ENCODE measurements around the gene TMTC1. TPM values are rescaled to one million over a fixed set of nuclear protein-coding genes. Genes with fewer than 3 reads are reported as not detected.
A peak's percentile ranks its signal among the peaks of the same experiment; 100 is the strongest.
"Not testable (repeated sequence)": the region's sequence is repeated elsewhere in the genome, so short reads cannot be mapped to it uniquely, and the experiment has no call there.

The TMTC1 gene
- total and polyA plus RNA-seq, 2 experiments from 2014 or later, result 6.8 to 14.0 TPM

DNA sequence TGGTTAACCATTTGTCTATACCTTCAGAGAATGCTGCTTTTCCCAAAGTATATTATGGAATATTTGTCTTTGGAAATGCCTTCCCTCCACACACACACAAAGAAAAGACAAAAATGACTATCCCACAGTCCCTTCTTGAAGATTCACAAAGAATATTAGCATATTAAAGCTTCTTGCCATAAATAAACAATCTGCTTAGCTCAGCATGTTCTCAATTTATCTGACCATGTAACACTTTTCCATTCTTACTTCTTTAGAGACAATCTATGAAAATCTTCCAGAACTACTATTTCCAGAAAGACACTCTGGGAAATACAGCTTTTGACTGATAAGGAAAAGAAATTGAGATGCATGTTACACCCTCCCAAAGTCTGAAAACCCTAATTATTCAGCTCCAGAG, 227.4 kb downstream of the TMTC1 start:
- Histone ChIP-seq H4K20me1 (ENCODE audit: insufficient read depth, poor library complexity, severe bottlenecking) (no peaks in the 10 kb centered on the region), H3K9me3 (ENCODE audit: low read depth) (no peaks in the 10 kb centered on the region), H3K27me3 (no peaks in the 10 kb centered on the region), H3K79me2 (no peaks in the 10 kb centered on the region), H2AFZ (no peak overlapping the region), H3K4me2 (no peak overlapping the region), H3K9me2 (replicated peaks; ENCODE audit: insufficient read depth) (no peaks in the 10 kb centered on the region), H3K4me1 (ENCODE audit: insufficient read depth) (no peaks in the 10 kb centered on the region), H3K27ac (no peak overlapping the region), H3K36me3 (replicated peaks; ENCODE audit: insufficient read depth, low read depth) (no peaks in the 10 kb centered on the region), H3K4me3 (no peak overlapping the region)
- DNase-seq (ENCODE audit: low spot score), result no peak
- TF ChIP-seq EZH2 (IDR thresholded peaks at IDR 0.05; ENCODE audit: borderline replicate concordance) (no peak), EZH2phosphoT487 (IDR thresholded peaks at IDR 0.05; ENCODE audit: low read depth, severe bottlenecking, unreplicated experiment) (no peak)
- TF ChIP-seq, protein P1, sequence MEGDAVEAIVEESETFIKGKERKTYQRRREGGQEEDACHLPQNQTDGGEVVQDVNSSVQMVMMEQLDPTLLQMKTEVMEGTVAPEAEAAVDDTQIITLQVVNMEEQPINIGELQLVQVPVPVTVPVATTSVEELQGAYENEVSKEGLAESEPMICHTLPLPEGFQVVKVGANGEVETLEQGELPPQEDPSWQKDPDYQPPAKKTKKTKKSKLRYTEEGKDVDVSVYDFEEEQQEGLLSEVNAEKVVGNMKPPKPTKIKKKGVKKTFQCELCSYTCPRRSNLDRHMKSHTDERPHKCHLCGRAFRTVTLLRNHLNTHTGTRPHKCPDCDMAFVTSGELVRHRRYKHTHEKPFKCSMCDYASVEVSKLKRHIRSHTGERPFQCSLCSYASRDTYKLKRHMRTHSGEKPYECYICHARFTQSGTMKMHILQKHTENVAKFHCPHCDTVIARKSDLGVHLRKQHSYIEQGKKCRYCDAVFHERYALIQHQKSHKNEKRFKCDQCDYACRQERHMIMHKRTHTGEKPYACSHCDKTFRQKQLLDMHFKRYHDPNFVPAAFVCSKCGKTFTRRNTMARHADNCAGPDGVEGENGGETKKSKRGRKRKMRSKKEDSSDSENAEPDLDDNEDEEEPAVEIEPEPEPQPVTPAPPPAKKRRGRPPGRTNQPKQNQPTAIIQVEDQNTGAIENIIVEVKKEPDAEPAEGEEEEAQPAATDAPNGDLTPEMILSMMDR (IDR thresholded peaks at IDR 0.05; ENCODE audit: poor library complexity), result no peak

- DNase-seq (ENCODE audit: low spot score); H3K9me3 ChIP-seq (ENCODE audit: low read depth); H3K4me1 ChIP-seq (ENCODE audit: insufficient read depth); H4K20me1 ChIP-seq (ENCODE audit: insufficient read depth, poor library complexity, severe bottlenecking); H2AFZ ChIP-seq; H3K4me2 ChIP-seq; H3K36me3 ChIP-seq (replicated peaks; ENCODE audit: insufficient read depth, low read depth); H3K79me2 ChIP-seq; H3K9me2 ChIP-seq (replicated peaks; ENCODE audit: insufficient read depth); H3K27me3 ChIP-seq; H3K27ac ChIP-seq; H3K4me3 ChIP-seq: not testable (repeated sequence)
- 93% methylated on average over 2 of the region's 2 CpGs for WGBS (ENCODE audit: low lambda C conversion rate, missing lambda C conversion rate)
These were observed 228.3 kb downstream of the TMTC1 start for GRCh38 chr12:29555451-29555850.

DNA sequence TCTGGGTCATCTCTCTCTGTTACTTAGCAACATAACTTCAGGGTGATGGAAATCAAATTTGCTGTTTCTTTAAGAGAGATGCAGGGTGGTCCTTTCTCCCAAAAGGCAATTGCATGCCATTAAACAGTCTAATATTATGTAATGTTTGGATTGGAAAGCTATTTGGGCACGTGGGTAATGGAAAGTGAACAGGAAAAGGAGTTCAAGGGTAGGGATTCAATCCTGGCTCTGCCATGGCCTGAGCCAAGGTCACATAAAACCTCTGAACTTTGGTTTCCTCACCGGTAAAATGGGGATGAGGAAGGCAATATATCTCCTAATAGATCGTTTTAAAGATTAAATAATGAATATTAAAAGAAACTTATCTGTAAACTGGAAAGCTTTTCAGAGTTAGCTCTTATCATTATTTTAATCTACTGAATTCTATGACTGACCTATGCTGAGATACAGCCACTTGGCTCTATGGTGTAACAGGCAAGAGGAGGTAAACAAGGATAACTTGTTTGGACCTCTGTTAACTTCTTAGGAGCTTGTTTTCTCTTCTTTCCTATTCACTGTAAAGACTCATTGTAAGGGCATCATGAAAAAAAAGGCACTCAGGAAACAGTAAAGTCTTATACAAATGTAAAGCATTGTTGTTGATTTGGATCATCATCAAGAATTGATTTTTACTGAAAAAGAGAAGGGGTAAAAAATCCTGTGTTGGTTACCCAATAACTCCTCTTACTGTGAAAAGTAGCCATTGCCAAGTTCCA, 230.6 kb downstream of the TMTC1 start:
- TF ChIP-seq, protein P1 (IDR thresholded peaks at IDR 0.05; ENCODE audit: poor library complexity), result no peak
- TF ChIP-seq EZH2 (IDR thresholded peaks at IDR 0.05; ENCODE audit: borderline replicate concordance) (no peak), EZH2phosphoT487 (IDR thresholded peaks at IDR 0.05; ENCODE audit: low read depth, severe bottlenecking, unreplicated experiment) (no peak)
- 44% methylated on average over 3 of the region's 3 CpGs for WGBS (ENCODE audit: low lambda C conversion rate, missing lambda C conversion rate)
- H3K27ac ChIP-seq, result no peak overlapping the region

DNA sequence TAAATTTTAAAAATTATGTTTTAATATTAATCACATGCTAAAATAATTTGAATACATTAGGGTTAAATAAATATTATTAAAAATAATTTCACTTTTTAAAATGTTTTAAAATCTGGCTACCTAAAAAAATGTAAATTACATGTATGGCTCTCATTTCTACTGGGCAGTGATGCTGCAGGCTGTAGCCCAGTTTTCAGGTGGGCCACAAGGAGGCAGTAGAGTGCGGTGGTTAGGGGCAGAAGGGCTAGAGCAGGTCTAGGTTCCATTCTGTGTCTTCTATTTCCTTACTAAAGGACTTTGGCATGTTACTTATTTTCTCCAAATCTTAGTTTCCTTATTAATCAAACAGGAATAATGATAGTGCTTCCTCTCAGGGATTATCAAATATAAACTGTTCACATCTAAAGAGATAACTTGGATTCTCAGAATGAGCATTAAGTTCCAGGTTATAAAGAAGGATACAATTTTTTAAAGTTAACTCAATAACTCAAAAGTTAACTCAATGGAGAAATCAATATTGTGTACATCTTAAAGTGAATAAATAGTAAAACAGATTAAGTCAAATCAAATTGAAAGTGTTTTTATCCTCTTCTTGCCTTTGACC, 231.3 kb downstream of the TMTC1 start:
- H4K20me1 ChIP-seq (ENCODE audit: insufficient read depth, poor library complexity, severe bottlenecking), result no peaks in the 10 kb centered on the region
- H3K27ac ChIP-seq, result no peak overlapping the region
- H3K4me1 ChIP-seq (ENCODE audit: insufficient read depth), result no peaks in the 10 kb centered on the region
- no peak for TF ChIP-seq EZH2 (IDR thresholded peaks at IDR 0.05; ENCODE audit: borderline replicate concordance)
- TF ChIP-seq, protein P1 (IDR thresholded peaks at IDR 0.05; ENCODE audit: poor library complexity), result peak; percentile 85
- H3K4me2 ChIP-seq, result no peak overlapping the region
- WGBS (ENCODE audit: low lambda C conversion rate, missing lambda C conversion rate), result 10% methylated on average over 1 of the region's 1 CpG
- no peak overlapping the region for H3K4me3 ChIP-seq
- peak; percentile 78 for DNase-seq (ENCODE audit: low spot score)
- no peaks in the 10 kb centered on the region for H3K9me3 ChIP-seq (ENCODE audit: low read depth)
- H3K9me2 ChIP-seq (replicated peaks; ENCODE audit: insufficient read depth), result no peaks in the 10 kb centered on the region
- H3K27me3 ChIP-seq, result no peaks in the 10 kb centered on the region
- H3K36me3 ChIP-seq (replicated peaks; ENCODE audit: insufficient read depth, low read depth), result no peaks in the 10 kb centered on the region
- no peak overlapping the region for H2AFZ ChIP-seq
- no peaks in the 10 kb centered on the region for H3K79me2 ChIP-seq

More for the DNA sequence above, 230.6 kb downstream of the TMTC1 start:
- DNase-seq (ENCODE audit: low spot score), result no peak
- Histone ChIP-seq H3K9me3 (ENCODE audit: low read depth) (no peaks in the 10 kb centered on the region), H3K4me3 (no peak overlapping the region), H3K9me2 (replicated peaks; ENCODE audit: insufficient read depth) (no peaks in the 10 kb centered on the region), H3K27me3 (no peaks in the 10 kb centered on the region), H2AFZ (no peak overlapping the region), H3K4me1 (ENCODE audit: insufficient read depth) (no peaks in the 10 kb centered on the region), H3K4me2 (no peak overlapping the region), H4K20me1 (ENCODE audit: insufficient read depth, poor library complexity, severe bottlenecking) (no peaks in the 10 kb centered on the region), H3K79me2 (no peaks in the 10 kb centered on the region), H3K36me3 (replicated peaks; ENCODE audit: insufficient read depth, low read depth) (no peaks in the 10 kb centered on the region)

Data from hepatocyte (in vitro differentiated cells).